Measurements from ENCODE around the gene ZNF629.

DNA sequence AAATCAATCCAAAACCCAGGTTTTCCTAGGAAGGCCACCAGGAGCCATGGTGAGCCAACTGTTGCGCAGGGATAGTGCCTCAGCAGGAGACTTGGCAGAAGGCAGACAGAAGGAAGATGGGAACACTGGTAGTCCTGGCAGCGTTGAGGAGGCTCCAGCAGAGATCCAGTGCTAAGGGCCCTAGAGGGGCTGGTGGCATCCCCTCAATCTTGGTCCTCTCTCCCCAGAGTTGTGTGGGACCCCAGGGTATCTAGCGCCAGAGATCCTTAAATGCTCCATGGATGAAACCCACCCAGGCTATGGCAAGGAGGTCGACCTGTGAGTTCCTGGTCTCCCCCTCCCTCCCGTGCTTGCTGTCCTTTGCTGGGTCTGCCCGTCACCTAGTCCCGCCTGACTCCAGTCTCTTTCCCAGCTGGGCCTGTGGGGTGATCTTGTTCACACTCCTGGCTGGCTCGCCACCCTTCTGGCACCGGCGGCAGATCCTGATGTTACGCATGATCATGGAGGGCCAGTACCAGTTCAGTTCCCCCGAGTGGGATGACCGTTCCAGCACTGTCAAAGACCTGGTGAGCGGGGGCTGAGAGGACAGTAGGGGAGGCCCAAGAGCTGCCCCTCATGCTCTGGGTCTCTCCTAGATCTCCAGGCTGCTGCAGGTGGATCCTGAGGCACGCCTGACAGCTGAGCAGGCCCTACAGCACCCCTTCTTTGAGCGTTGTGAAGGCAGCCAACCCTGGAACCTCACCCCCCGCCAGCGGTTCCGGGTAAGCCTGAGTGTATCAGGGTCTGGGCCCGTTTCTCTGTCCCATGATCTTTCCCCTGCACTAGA, 30.8 kb downstream of the ZNF629 start:
- no peak for TF ChIP-seq EZH2 (IDR thresholded peaks at IDR 0.05)
- no peak for TF ChIP-seq POLR2AphosphoS5 (IDR thresholded peaks at IDR 0.05; ENCODE audit: borderline replicate concordance, low read depth, low read length)
- TF ChIP-seq FOXP2 (optimal IDR thresholded peaks at IDR 0.05; ENCODE audit: control extremely low read depth, extremely low read length, insufficient read depth), result no peak
